T1000 (cell line): Measurements from ENCODE around the gene GZMM.

ENCODE experiments used
- DNase-seq: peaks from one replicate; lab custom pipeline; 2025; ENCODE audit warnings: mixed read lengths; lab: John Stamatoyannopoulos, UW

The GZMM gene

DNA sequence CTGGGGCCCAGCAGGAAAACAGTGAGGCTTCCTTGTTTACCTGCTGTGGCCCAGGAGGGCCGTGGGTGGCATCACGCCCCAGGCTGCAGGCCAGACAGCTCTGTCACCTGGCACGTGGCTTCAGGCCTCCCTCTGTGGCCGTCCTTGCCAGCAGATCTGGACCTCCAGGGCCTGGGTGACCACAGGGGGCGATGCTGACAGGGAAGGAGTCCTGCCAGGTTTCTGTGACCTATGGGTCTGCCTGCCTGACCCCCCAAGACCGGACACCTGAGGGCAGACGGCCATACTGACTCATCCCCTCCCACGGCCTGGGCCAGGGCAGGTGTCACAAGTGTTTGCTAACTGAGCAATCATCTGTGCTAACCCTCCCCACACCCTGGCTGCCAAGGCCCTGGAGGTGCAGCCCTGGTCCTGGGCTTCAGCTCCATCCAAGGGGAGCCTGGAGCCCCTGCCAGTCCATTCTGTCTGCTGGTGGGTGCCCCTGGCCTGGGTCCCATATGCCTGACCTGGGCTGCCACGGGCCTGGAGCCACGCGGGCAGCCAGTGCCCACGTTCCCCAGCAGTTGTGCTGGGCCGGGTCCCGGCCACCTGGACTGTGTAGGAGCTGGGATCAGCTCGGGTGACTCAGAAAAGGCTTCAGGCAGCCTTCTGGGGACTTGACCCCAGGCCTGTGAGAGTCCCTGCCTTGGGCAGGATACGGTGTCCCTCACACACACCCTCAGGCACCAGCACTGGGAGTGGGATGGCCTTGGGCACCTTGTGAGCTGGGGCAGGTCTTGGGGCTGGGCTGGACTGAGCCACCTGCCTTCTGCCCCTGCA is 8.6 kb upstream of the GZMM start:
- DNase-seq: no peak

DNA sequence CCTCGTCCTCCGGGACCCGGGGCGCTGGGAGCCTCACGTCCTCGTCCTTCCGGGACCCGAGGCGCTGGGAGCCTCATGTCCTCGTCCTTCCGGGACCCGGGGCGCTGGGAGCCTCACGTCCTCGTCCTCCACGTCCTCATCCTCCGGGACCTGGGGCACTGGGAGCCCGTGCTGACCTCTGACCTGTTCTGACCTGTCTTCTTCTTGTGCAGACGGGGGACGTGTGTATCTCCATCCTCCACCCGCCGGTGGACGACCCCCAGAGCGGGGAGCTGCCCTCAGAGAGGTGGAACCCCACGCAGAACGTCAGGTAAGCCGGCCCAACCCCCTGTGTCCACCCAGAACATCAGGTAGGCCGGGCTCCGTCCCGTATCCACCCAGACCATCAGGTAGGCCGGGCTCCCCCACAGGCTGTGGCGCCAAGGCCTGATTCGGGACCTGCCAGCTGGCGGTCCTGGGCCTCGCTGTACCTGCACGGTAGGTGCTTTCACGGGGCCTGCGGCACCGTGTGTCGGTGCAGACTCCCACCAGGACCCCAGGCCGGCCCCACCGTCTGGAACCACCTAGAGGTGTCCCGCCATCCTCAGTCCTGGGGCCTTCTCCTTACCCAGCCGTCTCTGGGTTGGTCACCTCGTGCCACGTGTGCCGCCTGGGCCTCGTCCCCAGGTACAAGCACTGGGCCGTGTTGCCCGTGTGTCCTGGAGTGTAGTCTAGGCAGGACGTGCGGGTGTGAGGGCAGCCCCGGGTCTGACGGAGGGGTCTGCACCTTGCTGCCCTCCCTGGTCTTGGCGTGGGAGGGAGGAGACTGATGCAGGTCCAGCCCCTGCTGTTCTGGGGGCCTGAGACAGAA is 7.6 kb upstream of the GZMM start:
- DNase-seq: no peak

DNA sequence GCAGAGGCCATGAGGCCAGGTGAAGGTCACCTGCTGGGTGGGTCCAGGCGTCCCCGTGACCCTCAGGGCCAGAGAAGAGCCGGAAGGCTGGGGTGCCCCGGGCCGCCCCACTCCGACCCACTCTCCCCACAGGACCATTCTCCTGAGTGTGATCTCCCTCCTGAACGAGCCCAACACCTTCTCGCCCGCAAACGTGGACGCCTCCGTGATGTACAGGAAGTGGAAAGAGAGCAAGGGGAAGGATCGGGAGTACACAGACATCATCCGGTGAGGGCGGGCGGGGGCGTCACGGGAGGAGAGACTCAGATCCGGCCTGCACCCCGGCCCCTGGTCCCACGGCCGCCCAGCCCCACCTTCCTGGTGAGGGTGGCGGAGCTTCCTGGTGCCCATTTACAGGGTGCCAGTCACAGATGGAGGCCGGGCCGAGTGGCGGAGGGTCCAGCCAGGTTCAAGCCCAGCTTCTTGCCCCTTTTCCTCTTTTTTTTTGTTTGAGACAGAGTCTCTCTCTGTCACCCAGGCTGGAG is 6.9 kb upstream of the GZMM start:
- DNase-seq: no peak

DNA sequence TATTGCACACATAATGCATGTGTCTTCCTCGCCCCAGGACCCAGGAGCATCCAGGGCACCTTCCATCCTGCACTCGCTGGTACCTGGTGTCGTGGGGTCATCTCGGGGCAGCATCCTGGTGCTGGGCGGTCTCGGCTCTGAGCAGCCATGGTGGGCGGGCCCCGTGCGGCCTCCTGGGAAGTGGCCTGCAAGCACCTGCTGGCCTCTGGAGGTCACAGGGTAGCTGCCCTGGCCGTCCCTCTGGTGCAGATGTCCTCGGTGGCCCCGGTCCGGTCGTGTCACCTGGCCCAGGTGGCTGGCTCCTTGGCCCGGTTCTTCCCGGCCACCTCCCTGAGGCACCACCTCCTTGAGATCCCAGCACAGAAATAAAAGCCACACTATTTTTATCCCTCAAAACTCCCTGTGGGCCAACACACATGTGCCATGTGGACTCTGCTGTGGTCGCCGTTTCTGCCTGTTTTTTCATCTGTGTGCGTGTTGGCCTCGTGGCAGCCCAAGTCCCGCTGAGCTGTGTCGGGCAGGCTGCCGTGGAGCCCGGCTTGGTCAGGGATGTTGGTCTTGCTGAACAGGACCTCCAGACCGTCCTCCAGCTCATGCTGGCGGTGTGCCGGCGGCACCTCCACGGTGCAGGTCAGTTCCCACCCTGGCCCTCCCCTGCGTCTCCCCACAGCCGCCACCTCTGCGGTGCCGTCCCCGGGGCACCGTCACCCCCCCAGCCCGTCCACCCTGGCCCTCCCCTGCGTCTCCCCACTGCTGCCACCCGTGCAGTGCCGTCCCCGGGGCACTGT is 5.0 kb upstream of the GZMM start:
- no peak for DNase-seq

DNA sequence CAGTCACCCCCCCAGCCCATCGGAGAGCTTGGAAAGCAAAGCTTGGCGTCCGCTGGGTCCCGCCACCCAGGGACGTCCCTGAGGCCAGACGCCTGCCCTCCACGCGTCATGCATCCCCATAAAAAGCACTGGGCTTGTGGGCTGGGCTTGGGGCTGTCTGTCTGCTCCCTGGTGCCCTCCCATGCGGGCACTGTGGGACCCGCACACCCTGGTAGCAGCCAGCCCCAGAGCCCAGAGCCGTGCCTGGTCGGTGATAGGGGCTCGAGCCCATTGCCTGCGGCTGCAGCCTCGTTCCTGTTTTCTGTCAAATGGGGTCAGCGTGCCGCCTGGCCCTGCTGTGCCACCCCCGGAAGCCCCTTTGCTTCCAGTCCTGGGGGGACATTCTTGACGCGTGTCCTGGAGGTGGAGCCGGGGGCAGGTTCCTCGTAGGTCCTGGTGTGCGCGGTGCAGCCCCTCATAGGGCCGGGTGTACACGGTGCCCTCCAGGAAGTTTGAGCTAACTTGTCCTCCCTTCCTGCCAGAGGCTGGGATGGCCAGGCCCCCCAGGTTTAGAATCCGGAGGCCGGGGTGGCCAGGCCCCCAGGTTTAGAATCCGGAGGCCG is 4.3 kb upstream of the GZMM start:
- DNase-seq: no peak

DNA sequence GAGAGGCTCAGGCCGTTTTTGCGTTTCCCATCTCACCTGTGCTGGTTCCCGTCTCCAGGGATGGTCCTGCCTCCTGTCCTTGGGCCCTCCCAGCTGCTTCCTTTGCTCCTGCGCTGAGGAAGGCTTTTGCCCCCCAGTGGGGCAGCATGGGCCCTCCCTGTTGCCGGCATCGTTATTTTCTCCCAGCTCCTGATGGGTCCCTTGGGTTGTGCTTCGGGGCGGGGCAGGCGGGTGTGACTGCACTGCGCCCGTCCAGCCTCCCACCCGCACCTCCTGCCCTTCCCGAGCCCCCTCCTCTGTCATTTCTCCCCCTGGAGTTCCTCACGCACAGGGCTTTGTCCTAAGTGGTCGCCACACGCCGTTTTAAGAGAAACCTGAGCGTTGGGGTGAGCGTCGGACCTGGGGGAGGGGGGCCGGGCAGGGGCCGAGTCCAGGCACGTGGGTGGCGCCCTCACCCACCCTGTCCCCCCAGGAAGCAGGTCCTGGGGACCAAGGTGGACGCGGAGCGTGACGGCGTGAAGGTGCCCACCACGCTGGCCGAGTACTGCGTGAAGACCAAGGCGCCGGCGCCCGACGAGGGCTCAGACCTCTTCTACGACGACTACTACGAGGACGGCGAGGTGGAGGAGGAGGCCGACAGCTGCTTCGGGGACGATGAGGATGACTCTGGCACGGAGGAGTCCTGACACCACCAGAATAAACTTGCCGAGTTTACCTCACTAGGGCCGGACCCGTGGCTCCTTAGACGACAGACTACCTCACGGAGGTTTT is 2.8 kb upstream of the GZMM start:
- DNase-seq: no peak

DNA sequence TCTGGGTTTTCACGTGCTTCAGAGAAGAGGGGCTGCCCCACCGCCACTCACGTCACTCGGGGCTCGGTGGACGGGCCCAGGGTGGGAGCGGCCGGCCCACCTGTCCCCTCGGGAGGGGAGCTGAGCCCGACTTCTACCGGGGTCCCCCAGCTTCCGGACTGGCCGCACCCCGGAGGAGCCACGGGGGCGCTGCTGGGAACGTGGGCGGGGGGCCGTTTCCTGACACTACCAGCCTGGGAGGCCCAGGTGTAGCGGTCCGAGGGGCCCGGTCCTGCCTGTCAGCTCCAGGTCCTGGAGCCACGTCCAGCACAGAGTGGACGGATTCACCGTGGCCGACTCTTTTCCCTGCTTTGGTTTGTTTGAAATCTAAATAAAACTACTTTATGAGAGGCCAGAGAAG is 2.2 kb upstream of the GZMM start:
- no peak for DNase-seq

DNA sequence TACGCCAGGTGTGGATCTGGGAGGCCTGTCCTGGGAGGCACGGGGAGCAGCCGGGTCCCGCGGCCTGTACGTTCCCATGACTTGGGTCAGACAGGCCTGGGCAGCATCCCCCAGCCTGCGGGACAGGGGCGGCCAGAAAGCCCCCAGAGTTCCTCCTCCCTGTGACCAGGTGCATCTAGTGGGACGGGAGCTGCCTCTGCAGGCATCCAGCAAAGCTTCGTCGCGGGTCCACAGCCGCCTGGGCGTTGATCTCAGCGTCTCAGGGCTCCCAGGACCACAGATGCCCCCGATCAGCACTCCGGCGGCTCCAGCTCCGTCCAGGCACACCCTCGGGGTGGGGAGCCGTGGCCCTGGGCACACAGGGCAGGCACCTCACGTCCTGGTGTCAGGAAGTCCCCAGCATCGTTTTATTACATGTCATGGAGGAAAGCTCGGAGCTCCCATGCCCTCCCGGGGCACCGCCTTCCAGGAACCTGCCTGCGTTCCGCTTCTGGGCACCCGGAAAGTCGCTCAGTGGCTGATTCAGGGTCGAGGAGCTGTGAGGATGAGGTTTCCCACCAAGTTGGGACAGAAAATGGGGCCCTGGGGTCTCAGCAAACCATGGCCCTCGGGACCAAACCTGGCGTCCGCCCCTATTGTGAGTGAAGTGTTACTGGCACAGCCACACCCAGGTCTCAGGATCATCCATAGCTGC is 1.5 kb upstream of the GZMM start:
- no peak for DNase-seq

DNA sequence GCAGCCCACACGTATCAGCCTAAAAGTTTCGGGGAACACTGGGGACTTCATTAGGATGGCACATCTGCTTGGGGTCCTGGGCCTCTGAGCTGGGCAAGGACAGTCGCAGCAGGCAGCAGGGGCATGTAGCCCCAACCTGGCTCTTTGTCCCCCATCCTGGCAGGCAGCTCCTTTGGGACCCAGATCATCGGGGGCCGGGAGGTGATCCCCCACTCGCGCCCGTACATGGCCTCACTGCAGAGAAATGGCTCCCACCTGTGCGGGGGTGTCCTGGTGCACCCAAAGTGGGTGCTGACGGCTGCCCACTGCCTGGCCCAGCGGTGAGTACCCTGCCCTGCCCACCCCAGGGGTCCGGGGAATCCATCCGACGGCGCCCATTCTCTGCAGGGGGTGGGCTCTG is 3.3 kb downstream of the GZMM start:
- DNase-seq: no peak

DNA sequence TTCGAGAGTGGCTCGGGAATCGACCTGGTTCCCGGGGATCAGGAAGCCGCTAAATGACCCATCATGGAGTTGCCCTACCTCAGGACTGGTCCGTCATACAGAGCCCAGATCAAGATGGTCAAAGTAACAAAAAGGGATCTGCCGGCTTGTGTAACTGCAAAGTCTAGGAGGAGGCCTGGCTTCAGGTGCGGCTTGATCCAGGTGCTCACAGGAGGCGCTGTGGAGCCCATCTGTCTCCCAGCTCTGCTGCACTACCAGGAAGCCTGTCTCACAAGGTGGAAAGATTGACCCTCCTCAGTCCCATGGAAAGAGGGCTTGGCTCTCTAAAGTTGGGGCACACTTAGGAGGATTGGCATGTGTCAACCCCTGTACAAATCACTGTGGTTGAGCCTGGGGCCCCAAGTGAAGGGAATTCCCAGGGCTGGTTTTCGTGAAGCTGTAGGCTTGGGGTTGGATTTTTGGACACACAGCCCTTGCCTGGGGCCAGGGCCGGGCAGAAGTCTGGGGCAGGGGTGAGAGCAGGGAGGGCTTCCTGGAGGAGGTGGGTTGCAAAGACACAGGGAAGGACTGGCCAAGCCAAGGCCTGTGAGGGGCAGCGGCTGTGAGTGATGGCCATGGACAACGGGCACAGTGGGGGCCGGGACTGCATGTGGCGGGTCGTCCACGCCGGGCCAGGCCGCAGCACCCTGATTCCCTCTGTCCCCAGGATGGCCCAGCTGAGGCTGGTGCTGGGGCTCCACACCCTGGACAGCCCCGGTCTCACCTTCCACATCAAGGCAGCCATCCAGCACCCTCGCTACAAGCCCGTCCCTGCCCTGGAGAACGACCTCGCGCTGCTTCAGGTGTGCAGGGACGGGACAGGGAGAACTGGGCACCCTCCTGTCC is 4.2 kb downstream of the GZMM start:
- no peak for DNase-seq

DNA sequence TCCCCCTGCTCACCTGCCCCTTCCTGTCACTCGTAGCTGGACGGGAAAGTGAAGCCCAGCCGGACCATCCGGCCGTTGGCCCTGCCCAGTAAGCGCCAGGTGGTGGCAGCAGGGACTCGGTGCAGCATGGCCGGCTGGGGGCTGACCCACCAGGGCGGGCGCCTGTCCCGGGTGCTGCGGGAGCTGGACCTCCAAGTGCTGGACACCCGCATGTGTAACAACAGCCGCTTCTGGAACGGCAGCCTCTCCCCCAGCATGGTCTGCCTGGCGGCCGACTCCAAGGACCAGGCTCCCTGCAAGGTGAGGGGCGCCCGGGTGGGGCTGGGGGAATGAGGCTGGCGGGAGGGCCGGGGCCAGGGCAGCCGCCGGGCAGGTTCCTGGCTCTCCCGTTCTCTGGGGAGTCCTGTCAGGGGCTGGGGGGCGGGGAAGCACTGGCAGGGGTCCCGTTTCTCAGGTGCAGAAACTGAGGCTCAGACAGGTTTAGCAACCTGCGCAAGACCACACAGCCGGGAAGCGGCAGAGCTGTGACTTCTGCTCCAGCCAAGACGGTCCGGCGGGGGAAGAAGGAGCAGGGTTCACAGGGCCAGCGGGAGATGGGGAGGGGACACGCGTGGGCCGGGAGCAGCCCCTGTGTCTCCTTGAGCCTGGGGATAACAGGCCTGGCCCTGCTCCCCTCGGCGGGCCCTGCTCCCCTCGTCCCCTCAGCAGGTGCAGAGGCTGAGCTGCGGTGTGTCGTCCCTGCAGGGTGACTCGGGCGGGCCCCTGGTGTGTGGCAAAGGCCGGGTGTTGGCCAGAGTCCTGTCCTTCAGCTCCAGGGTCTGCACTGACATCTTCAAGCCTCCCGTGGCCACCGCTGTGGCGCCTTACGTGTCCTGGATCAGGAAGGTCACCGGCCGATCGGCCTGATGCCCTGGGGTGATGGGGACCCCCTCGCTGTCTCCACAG is 5.3 kb downstream of the GZMM start:
- DNase-seq: no peak

DNA sequence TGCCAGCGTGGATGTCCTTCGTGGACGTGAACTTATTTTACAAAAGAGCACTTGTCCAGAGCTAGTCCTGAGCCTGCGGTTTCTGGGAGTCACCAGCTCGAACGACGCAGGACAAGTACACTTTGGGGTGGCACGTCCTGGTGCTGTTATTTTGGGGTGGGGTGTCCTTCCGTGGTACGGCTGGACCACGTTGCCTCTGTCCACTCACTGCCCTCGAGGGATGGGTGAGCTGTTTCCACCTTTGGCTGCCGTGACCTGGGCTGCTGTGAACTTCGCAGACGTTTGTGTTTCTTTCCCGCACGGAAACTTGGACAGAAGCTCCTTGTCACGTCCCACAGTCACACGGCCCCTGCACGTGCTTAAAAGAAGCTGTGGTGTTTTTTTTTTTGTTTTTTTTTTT is 11.0 kb downstream of the GZMM start:
- no peak for DNase-seq

DNA sequence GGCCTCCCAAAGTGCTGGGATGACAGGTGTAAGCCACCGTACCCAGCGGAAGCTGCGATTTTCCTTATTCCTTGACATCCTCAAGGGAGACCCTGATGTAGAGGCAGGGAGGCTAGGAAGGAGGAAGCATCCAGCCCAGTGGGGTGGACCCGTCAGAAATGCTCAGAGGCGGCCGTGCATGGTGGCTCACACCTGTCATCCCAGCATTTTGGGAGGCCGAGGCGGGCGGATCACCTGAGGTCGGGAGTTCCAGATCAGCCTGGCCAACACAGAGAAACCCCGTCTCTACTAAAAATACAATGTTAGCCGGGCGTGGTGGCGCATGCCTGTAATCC is 11.6 kb downstream of the GZMM start:
- DNase-seq: no peak

DNA sequence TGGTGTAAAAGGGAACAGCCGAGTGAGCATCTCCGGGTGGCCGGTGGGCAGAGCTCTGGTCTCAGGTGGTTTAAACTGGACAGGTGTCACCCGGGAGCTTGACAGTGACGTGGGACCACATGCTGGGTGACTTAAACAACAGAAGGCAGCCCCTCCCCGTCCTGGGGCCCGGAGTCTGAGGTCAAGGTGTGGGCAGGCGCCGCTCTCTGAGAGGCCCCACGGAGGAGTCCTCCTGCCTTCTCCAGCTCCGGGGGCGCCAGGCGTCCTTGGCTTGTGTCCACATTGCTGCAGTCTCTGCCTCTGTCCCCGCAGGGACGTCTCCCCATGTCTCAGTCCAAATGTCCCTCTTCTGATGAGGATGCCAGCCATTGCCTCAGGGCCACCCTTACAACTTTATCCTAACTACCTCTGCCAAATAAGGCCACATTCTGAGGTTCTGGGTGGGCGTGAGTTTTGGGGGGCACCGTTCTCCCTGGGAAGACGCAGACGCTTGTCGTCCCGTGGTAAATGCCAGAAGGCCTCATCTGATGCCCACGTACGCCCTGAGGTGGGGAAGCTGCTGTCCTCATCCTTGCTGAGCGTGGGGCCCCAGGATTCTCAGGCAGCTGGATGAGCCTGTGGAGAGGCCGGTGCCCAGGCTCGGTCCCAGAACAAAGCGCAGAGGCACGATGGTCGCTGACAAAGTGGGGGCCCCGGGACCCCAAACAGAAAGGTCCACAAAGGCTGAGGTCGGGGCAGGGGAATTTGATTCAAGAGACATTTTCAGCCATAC is 12.9 kb downstream of the GZMM start:
- DNase-seq: no peak

DNA sequence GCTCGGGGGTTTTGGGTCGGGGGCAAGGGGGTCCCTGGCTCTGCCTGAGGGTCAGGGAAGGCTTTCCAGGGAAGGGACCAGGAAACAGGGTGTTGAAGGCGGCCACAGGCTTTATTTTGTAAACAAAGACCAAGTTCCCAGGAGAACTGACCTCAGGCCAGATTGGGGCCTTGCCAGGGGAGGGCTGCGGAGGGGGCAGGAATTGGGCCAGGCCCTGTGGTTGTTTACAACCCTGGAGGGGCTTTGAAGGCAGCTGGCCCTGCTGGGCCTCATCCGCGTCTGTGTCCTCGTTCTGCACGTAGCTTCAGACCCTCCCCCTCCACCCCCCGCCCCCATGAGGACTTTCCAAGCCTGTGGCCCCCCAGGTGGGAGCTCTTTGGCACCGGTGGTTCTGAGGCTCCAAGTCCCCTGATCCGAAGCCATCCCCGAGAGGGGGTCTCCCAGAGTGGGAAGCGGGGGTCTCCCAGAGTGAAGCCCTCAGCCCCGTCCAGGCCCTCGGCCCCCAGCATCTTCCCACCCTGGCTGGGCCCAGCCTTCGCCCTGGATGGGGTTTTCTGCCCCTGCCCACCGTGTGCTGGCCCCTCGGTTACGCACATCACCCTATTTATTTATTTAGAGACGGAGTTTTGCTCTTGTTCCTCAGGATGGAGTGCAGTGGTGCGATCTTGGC is 15.1 kb downstream of the GZMM start:
- DNase-seq: no peak

DNA sequence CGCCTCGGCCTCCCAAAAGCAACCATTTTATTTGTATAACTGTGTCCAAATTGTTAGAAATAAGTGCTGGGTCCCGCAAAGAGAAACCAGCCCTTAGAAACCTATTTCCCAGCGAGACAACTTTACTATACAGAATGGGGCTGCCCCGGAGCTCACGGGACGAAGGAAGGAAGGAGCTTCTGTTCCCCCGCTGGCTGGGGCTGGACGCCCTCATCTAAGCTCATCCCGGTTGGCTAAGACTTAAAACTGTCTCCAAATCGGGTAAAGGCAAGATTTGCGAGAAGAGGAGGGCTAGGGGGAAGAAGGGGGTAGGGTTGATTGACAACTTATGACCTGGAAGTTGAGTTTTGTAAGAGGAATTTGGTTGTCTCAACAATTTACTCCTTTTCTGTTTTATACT is 16.3 kb downstream of the GZMM start:
- no peak for DNase-seq

DNA sequence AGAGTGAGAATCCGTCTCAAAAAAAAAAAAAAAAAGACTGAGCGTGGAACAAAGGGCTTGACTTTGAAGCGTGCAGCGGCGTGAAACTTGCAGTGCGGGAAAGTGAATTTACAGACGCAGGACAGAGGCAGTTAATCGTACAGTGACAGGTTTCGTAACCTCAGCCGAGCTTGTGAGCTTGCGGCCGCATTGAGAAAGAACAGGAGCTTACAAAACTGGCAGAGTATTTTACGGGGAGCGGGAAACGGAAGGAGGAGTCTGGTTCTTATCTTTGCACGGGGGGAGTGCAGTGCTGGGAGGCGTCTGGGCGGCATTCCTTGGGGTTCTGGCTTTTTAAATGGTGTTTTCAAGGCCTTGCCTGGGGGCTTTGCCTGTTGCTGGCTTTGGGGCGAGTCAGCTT is 22.6 kb downstream of the GZMM start:
- DNase-seq: no peak
